Upper lobe of left lung (tissue), 6 donors: Measurements from ENCODE around the gene RBPMS2. TPM values are rescaled to one million over a fixed set of nuclear protein-coding genes. Genes with fewer than 3 reads are reported as not detected.

Experiments
- ATAC-seq, 2 donors: fragments of 200-7000 bp; cut with Tn5 transposase; one replicate each; pipeline ENCODE4 v1.9.1; 2022; ENCODE audit warnings: mild to moderate bottlenecking in 2 of 2, moderate library complexity in 2 of 2; ENCODE audit not compliant: low FRiP score in 2 of 2
- DNase-seq, 2 donors: peaks; one replicate each; pipeline ENCODE4 v3.0.0-alpha.2; 2019 to 2020
- H3K27ac ChIP-seq, 4 donors: fragments of 200-600 bp; sonication (generic); one replicate each; pipeline ENCODE4 v1.5.1; 2016 to 2019
- H3K27me3 ChIP-seq, 4 donors: fragments of 200-600 bp; sonication (generic); one replicate each; pipeline ENCODE4 v1.5.1; 2017 to 2019
- H3K36me3 ChIP-seq, 4 donors: fragments of 200-600 bp; sonication (generic); one replicate each; pipeline ENCODE4 v1.5.1; 2016 to 2019
- H3K4me1 ChIP-seq, 4 donors: fragments of 200-600 bp; sonication (generic); one replicate each; pipeline ENCODE4 v1.5.1; 2018 to 2019
- H3K4me3 ChIP-seq, 4 donors: fragments of 200-600 bp; sonication (generic); one replicate each; pipeline ENCODE4 v1.5.1; 2017 to 2019; ENCODE audit warnings: mild to moderate bottlenecking in 2 of 4, moderate library complexity in 1 of 4
- H3K9me3 ChIP-seq, 4 donors: fragments of 200-600 bp; sonication (generic); one replicate each; pipeline ENCODE4 v1.5.1; 2018 to 2019
- CTCF ChIP-seq, 6 experiments: fragments of 450-650 bp in 4 of 6; fragments of 200-600 bp in 2 of 6; sonication (generic) in 2 of 6; IDR thresholded peaks; one replicate each; pipeline ENCODE4 v1.5.1; 2016 to 2019; ENCODE audit warnings: antibody characterized with exemption in 6 of 6
- EP300 ChIP-seq, 4 donors: sonication (generic); formaldehyde crosslinking; IDR thresholded peaks; one replicate each; pipeline ENCODE4 v1.5.1; 2017; ENCODE audit warnings: antibody characterized with exemption in 4 of 4, control low read depth in 2 of 4
- POLR2A ChIP-seq, 4 donors: fragments of 450-650 bp; IDR thresholded peaks; one replicate each; pipeline ENCODE4 v1.5.1; 2016 to 2017; ENCODE audit warnings: antibody characterized with exemption in 4 of 4, mild to moderate bottlenecking in 2 of 4
- POLR2AphosphoS5 ChIP-seq, 2 donors: sonication (generic); formaldehyde crosslinking; IDR thresholded peaks; one replicate each; pipeline ENCODE4 v1.5.1; 2017; ENCODE audit warnings: antibody characterized with exemption in 2 of 2
- WGBS, 2 donors: methylation state at CpG; one replicate each; pipeline ENCODE4 v1.1.5; 2017 to 2018; 5-methylcytosine and 5-hydroxymethylcytosine counted together
- total RNA-seq, 6 donors: library from RNA; depleted of rRNA in 4 of 6; stranded (reverse); fragments of >200 nt in 4 of 6; gene quantifications; one replicate each; pipeline versions ENCODE4 v1.1.0 to v1.2.1, GENCODE V29; 2016 to 2021
- donor health status: DM: no; HTN: no; CAD: no; lungs with moderate emphysema.
- donor health status: DM: no; HTN: yes; CAD: no; lungs with severe emphysema.

RBPMS2 gene
- total RNA-seq, 6 donors from 2014 or later: 1.2 to 3.6 (median 2.0) TPM

- Histone ChIP-seq H3K4me1 (peaks cover 42 to 48% (median 45%) of the 10 kb centered on the region in 4 donors), H3K4me3 (peak overlapping the region; percentile 71 to 89 (median 80)), H3K36me3 (no peaks in the 10 kb centered on the region), H3K27me3 (no peaks in the 10 kb centered on the region), H3K27ac (peak overlapping the region; percentile 84 to 97 (median 94)), H3K9me3 (no peaks in the 10 kb centered on the region)
- no peak for DNase-seq
- 47 to 59% methylated on average over 7 of the region's 7 CpGs for WGBS, 2 donors
- ATAC-seq: no peak
- TF ChIP-seq EP300 (IDR thresholded peaks at IDR 0.05) (no peak), CTCF (IDR thresholded peaks at IDR 0.05) (no peak), POLR2A (IDR thresholded peaks at IDR 0.05) (no peak), POLR2AphosphoS5 (IDR thresholded peaks at IDR 0.05) (no peak)
Observed at GRCh38 chr15:64703632-64703959, 71.8 kb downstream of the RBPMS2 start.

GRCh38 chr15:64702816-64703631, 72.4 kb downstream of the RBPMS2 start:
- WGBS, 2 donors: 0 to 3% methylated on average over 13 to 25 of the region's 62 CpGs
- Histone ChIP-seq H3K4me3 (peak overlapping the region; percentile 71 to 89 (median 80)), H3K27ac (peak overlapping the region; percentile 84 to 97 (median 94)), H3K9me3 (no peaks in the 10 kb centered on the region), H3K36me3 (no peaks in the 10 kb centered on the region), H3K4me1 (peaks cover 48 to 54% (median 50%) of the 10 kb centered on the region in 4 donors), H3K27me3 (no peaks in the 10 kb centered on the region)
- ATAC-seq: peak; percentile 94 to 98
- peak; percentile 97 to 100 for DNase-seq
- TF ChIP-seq CTCF (IDR thresholded peaks at IDR 0.05) (no peak), POLR2AphosphoS5 (IDR thresholded peaks at IDR 0.05) (peak; percentile 87 to 93), POLR2A (IDR thresholded peaks at IDR 0.05) (peak in 3 of 4 donors; percentile 26 to 83 (median 53)), EP300 (IDR thresholded peaks at IDR 0.05) (peak in 1 of 4 donors; percentile 45)

- DNase-seq (no peak), ATAC-seq (no peak)
- Histone ChIP-seq H3K27me3 (no peaks in the 10 kb centered on the region), H3K36me3 (no peaks in the 10 kb centered on the region), H3K9me3 (no peaks in the 10 kb centered on the region), H3K27ac (peak overlapping the region; percentile 34 to 97 (median 94)), H3K4me1 (peaks cover 58 to 68% (median 62%) of the 10 kb centered on the region in 4 donors), H3K4me3 (peak overlapping the region in 3 of 4 donors; percentile 71 to 89 (median 83))
- TF ChIP-seq POLR2AphosphoS5 (IDR thresholded peaks at IDR 0.05): no peak
- no peak for TF ChIP-seq CTCF (IDR thresholded peaks at IDR 0.05)
- TF ChIP-seq EP300 (IDR thresholded peaks at IDR 0.05): no peak
- no peak for TF ChIP-seq POLR2A (IDR thresholded peaks at IDR 0.05)
- 15 to 25% methylated on average over 5 of the region's 5 CpGs for WGBS, 2 donors
Observed at GRCh38 chr15:64701482-64702184, 73.8 kb downstream of the RBPMS2 start.

GRCh38 chr15:64701051-64701450, 74.3 kb downstream of the RBPMS2 start:
- Histone ChIP-seq H3K4me3 (no peak overlapping the region), H3K9me3 (no peaks in the 10 kb centered on the region), H3K4me1 (peaks cover 62 to 74% (median 65%) of the 10 kb centered on the region in 4 donors), H3K27ac (peak overlapping the region; percentile 63 to 97 (median 94)), H3K27me3 (no peaks in the 10 kb centered on the region), H3K36me3 (no peaks in the 10 kb centered on the region)
- TF ChIP-seq POLR2A (IDR thresholded peaks at IDR 0.05) (no peak), EP300 (IDR thresholded peaks at IDR 0.05) (no peak), POLR2AphosphoS5 (IDR thresholded peaks at IDR 0.05) (no peak), CTCF (IDR thresholded peaks at IDR 0.05) (no peak)
- ATAC-seq: no peak
- no peak for DNase-seq
- 54 to 60% methylated on average over 3 of the region's 3 CpGs for WGBS, 2 donors
